ENCODE measurements around the gene MRGPRD.

The MRGPRD gene

DNA sequence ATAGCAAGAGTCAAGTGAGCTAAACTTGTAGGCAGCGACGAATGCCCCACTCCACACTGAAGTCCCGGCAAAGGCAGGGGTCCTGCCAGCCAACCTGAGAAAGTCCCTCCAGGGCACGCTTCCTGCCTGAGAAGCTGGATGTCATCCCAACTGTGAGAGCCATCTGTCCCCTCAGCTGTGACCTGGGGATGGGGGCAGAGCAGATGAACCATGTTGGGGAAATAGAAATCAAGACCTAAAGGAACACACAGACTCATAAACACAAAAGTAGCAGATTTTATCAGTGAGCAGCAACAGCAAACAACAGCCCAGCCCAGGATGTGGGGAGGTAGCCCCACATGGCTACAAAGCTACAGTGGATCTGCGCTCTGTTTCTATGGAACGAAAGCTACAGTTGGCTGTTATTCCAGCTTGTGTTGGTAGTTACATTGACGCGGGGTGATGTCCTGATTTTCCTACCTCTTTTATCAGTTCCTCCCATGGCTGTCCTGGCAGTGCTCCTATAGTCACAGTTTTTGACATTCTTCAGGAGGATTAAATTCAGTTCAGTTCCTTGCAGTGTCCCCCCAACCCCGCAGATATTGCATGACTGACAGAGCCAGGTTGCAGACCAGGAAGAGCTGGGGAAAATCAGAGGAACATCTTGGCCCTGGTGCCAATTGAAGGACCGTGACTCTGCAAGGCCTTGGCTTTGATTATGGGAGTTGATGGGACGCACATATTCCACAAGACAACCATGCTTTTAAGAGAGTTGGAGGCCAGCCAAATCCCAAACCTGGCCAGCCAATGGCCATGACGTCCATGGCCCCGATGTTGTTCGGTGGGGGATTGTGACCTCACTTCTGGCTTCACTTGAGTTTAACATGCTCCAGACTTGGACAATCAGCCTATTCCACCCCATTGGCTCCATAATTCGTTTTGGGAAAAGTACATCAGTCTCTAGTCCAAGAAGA, 14.6 kb downstream of the MRGPRD start:
- no peak overlapping the region for H2BK12ac ChIP-seq (ENCODE audit: low read length in 2 of 2)
- H3K14ac ChIP-seq (ENCODE audit: low read length in 2 of 2): no peak overlapping the region
- H3K27ac ChIP-seq (ENCODE audit: low read length, poor library complexity, severe bottlenecking): no peak overlapping the region
- no peak overlapping the region for H2BK5ac ChIP-seq (ENCODE audit: low read depth, low read length, poor library complexity, severe bottlenecking)
- H3K4me1 ChIP-seq (ENCODE audit: control insufficient read depth, insufficient read depth, low read depth, low read length): no peaks in the 10 kb centered on the region
- WGBS: 96% methylated on average over 13 of the region's 15 CpGs
- H4K8ac ChIP-seq (ENCODE audit: low read length): no peak overlapping the region
- no peak overlapping the region for H3K4ac ChIP-seq (ENCODE audit: low read depth in 1 of 2, low read length in 2 of 2)
- H3K4me2 ChIP-seq (ENCODE audit: low read length, poor library complexity, severe bottlenecking): no peak overlapping the region
- no peak overlapping the region for H2BK15ac ChIP-seq (ENCODE audit: low read depth, poor library complexity, severe bottlenecking)
- H3K9ac ChIP-seq (ENCODE audit: low read length): no peak overlapping the region
- no peak for DNase-seq
- no peak overlapping the region for H3K4me3 ChIP-seq (ENCODE audit: insufficient read depth in 1 of 2, low read depth in 1 of 2, low read length in 2 of 2)
- H3K27me3 ChIP-seq (ENCODE audit: control insufficient read depth in 1 of 2, insufficient read depth in 1 of 2, low read length in 2 of 2): peaks cover 35 to 52% of the 10 kb centered on the region in 2 experiments
- H2BK120ac ChIP-seq (ENCODE audit: low read depth, low read length): no peak overlapping the region
- no peaks in the 10 kb centered on the region for H3K9me3 ChIP-seq (ENCODE audit: control insufficient read depth, low read length)
- H3K79me1 ChIP-seq (replicated peaks; ENCODE audit: low read length, poor library complexity, severe bottlenecking): no peaks in the 10 kb centered on the region
- no peaks in the 10 kb centered on the region for H3K36me3 ChIP-seq (ENCODE audit: control insufficient read depth in 1 of 2, insufficient read depth in 2 of 2, low read depth in 1 of 2, low read length in 2 of 2)
- H4K91ac ChIP-seq (ENCODE audit: low read length): no peak overlapping the region
- H3K23ac ChIP-seq (ENCODE audit: low read length in 2 of 2): no peak overlapping the region
- H2AFZ ChIP-seq (ENCODE audit: low read depth, low read length): no peak overlapping the region
- no peak overlapping the region for H3K18ac ChIP-seq (ENCODE audit: low read depth in 1 of 2, low read length in 2 of 2)
- no peak overlapping the region for H2AK5ac ChIP-seq (ENCODE audit: low read length, severe bottlenecking)

GRCh38 chr11:68963779-68964178, 17.0 kb downstream of the MRGPRD start:
- Histone ChIP-seq H2AFZ (ENCODE audit: low read depth, low read length) (no peak overlapping the region), H2BK5ac (ENCODE audit: low read depth, low read length, poor library complexity, severe bottlenecking) (no peak overlapping the region), H3K27me3 (ENCODE audit: control insufficient read depth in 1 of 2, insufficient read depth in 1 of 2, low read length in 2 of 2) (peaks cover 32 to 42% of the 10 kb centered on the region in 2 experiments), H4K8ac (ENCODE audit: low read length) (no peak overlapping the region), H3K27ac (ENCODE audit: low read length, poor library complexity, severe bottlenecking) (no peak overlapping the region), H3K23ac (ENCODE audit: low read length in 2 of 2) (no peak overlapping the region), H2AK5ac (ENCODE audit: low read length, severe bottlenecking) (no peak overlapping the region), H2BK120ac (ENCODE audit: low read depth, low read length) (no peak overlapping the region), H3K4ac (ENCODE audit: low read depth in 1 of 2, low read length in 2 of 2) (no peak overlapping the region), H3K36me3 (ENCODE audit: control insufficient read depth in 1 of 2, insufficient read depth in 2 of 2, low read depth in 1 of 2, low read length in 2 of 2) (no peaks in the 10 kb centered on the region), H2BK12ac (ENCODE audit: low read length in 2 of 2) (no peak overlapping the region), H3K79me1 (replicated peaks; ENCODE audit: low read length, poor library complexity, severe bottlenecking) (no peaks in the 10 kb centered on the region), H2BK15ac (ENCODE audit: low read depth, poor library complexity, severe bottlenecking) (no peak overlapping the region), H3K4me1 (ENCODE audit: control insufficient read depth, insufficient read depth, low read depth, low read length) (peaks cover 1% of the 10 kb centered on the region), H3K14ac (ENCODE audit: low read length in 2 of 2) (no peak overlapping the region), H3K4me2 (ENCODE audit: low read length, poor library complexity, severe bottlenecking) (no peak overlapping the region), H3K9ac (ENCODE audit: low read length) (no peak overlapping the region), H3K4me3 (ENCODE audit: insufficient read depth in 1 of 2, low read depth in 1 of 2, low read length in 2 of 2) (no peak overlapping the region), H3K18ac (ENCODE audit: low read depth in 1 of 2, low read length in 2 of 2) (no peak overlapping the region), H3K9me3 (ENCODE audit: control insufficient read depth, low read length) (no peaks in the 10 kb centered on the region), H4K91ac (ENCODE audit: low read length) (no peak overlapping the region)
- no peak for DNase-seq
- WGBS: 91% methylated on average over 3 of the region's 3 CpGs

- Histone ChIP-seq H2BK5ac (ENCODE audit: low read depth, low read length, poor library complexity, severe bottlenecking) (no peak overlapping the region), H3K79me1 (replicated peaks; ENCODE audit: low read length, poor library complexity, severe bottlenecking) (no peaks in the 10 kb centered on the region), H3K4me1 (ENCODE audit: control insufficient read depth, insufficient read depth, low read depth, low read length) (peaks cover 1% of the 10 kb centered on the region), H3K14ac (ENCODE audit: low read length in 2 of 2) (no peak overlapping the region), H2AK5ac (ENCODE audit: low read length, severe bottlenecking) (no peak overlapping the region), H3K9ac (ENCODE audit: low read length) (no peak overlapping the region), H4K91ac (ENCODE audit: low read length) (no peak overlapping the region), H3K4me3 (ENCODE audit: insufficient read depth in 1 of 2, low read depth in 1 of 2, low read length in 2 of 2) (no peak overlapping the region), H4K8ac (ENCODE audit: low read length) (no peak overlapping the region), H3K4ac (ENCODE audit: low read depth in 1 of 2, low read length in 2 of 2) (no peak overlapping the region), H3K4me2 (ENCODE audit: low read length, poor library complexity, severe bottlenecking) (no peak overlapping the region), H3K9me3 (ENCODE audit: control insufficient read depth, low read length) (no peaks in the 10 kb centered on the region), H2AFZ (ENCODE audit: low read depth, low read length) (no peak overlapping the region), H3K23ac (ENCODE audit: low read length in 2 of 2) (no peak overlapping the region), H3K27ac (ENCODE audit: low read length, poor library complexity, severe bottlenecking) (no peak overlapping the region), H3K18ac (ENCODE audit: low read depth in 1 of 2, low read length in 2 of 2) (no peak overlapping the region), H2BK15ac (ENCODE audit: low read depth, poor library complexity, severe bottlenecking) (no peak overlapping the region), H2BK12ac (ENCODE audit: low read length in 2 of 2) (no peak overlapping the region), H3K27me3 (ENCODE audit: control insufficient read depth in 1 of 2, insufficient read depth in 1 of 2, low read length in 2 of 2) (peaks cover 21 to 35% of the 10 kb centered on the region in 2 experiments), H3K36me3 (ENCODE audit: control insufficient read depth in 1 of 2, insufficient read depth in 2 of 2, low read depth in 1 of 2, low read length in 2 of 2) (no peaks in the 10 kb centered on the region), H2BK120ac (ENCODE audit: low read depth, low read length) (no peak overlapping the region)
- 88% methylated on average over 14 of the region's 16 CpGs for WGBS
- DNase-seq: no peak
These were observed 18.1 kb downstream of the MRGPRD start for GRCh38 chr11:68962527-68963250.

DNA sequence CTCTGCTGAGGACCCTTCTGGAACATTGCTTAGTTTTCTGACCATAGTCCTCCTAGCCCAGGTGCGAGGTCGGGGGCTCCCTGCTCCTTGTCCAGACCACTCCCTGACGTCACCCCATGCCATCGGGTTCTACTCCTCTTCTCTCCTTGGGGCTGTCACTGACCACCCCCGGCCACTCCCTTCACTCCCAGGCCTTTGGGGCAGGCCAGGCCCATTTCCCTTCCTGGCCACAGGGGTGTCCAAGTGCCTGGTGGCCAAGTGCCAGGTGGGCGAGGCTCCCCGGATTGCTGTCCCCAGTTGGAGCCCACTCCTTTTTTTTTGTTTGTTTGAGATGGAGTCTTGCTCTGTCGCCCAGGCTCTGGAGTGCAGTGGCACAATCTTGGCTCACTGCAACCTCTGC, 19.5 kb downstream of the MRGPRD start:
- no peaks in the 10 kb centered on the region for H3K36me3 ChIP-seq (ENCODE audit: control insufficient read depth in 1 of 2, insufficient read depth in 2 of 2, low read depth in 1 of 2, low read length in 2 of 2)
- no peak overlapping the region for H3K18ac ChIP-seq (ENCODE audit: low read depth in 1 of 2, low read length in 2 of 2)
- H3K27me3 ChIP-seq (ENCODE audit: control insufficient read depth in 1 of 2, insufficient read depth in 1 of 2, low read length in 2 of 2): peaks cover 14 to 32% of the 10 kb centered on the region in 2 experiments
- H2BK5ac ChIP-seq (ENCODE audit: low read depth, low read length, poor library complexity, severe bottlenecking): no peak overlapping the region
- no peak for DNase-seq
- no peak overlapping the region for H4K91ac ChIP-seq (ENCODE audit: low read length)
- H3K9ac ChIP-seq (ENCODE audit: low read length): no peak overlapping the region
- no peak overlapping the region for H3K27ac ChIP-seq (ENCODE audit: low read length, poor library complexity, severe bottlenecking)
- H3K79me1 ChIP-seq (replicated peaks; ENCODE audit: low read length, poor library complexity, severe bottlenecking): no peaks in the 10 kb centered on the region
- H3K4me1 ChIP-seq (ENCODE audit: control insufficient read depth, insufficient read depth, low read depth, low read length): peaks cover 1% of the 10 kb centered on the region
- no peak overlapping the region for H3K4me2 ChIP-seq (ENCODE audit: low read length, poor library complexity, severe bottlenecking)
- no peaks in the 10 kb centered on the region for H3K9me3 ChIP-seq (ENCODE audit: control insufficient read depth, low read length)
- no peak overlapping the region for H2AFZ ChIP-seq (ENCODE audit: low read depth, low read length)
- WGBS: 89% methylated on average over 8 of the region's 8 CpGs
- H3K4ac ChIP-seq (ENCODE audit: low read depth in 1 of 2, low read length in 2 of 2): no peak overlapping the region
- H3K14ac ChIP-seq (ENCODE audit: low read length in 2 of 2): no peak overlapping the region
- no peak overlapping the region for H3K4me3 ChIP-seq (ENCODE audit: insufficient read depth in 1 of 2, low read depth in 1 of 2, low read length in 2 of 2)
- no peak overlapping the region for H2AK5ac ChIP-seq (ENCODE audit: low read length, severe bottlenecking)
- H4K8ac ChIP-seq (ENCODE audit: low read length): no peak overlapping the region
- no peak overlapping the region for H2BK120ac ChIP-seq (ENCODE audit: low read depth, low read length)
- no peak overlapping the region for H2BK15ac ChIP-seq (ENCODE audit: low read depth, poor library complexity, severe bottlenecking)
- no peak overlapping the region for H2BK12ac ChIP-seq (ENCODE audit: low read length in 2 of 2)
- no peak overlapping the region for H3K23ac ChIP-seq (ENCODE audit: low read length in 2 of 2)
